HepG2 (cell line): ENCODE measurements around the gene PKLR. TPM values are rescaled to one million over a fixed set of nuclear protein-coding genes. Genes with fewer than 3 reads are reported as not detected.

Experiments used
- AGO2 ChIP-seq: fragments of 200-400 bp; formaldehyde crosslinking; optimal IDR thresholded peaks from 2 replicates; pipeline ENCODE3; 2017; ENCODE audit warnings: mild to moderate bottlenecking, low read depth, low read length, moderate library complexity
- CBX1 ChIP-seq: IDR thresholded peaks from one replicate; pipeline ENCODE4 v1.6.1; 2016; ENCODE audit warnings: antibody characterized with exemption, low read depth
- CCDC6 ChIP-seq: sonication (generic); formaldehyde crosslinking; IDR thresholded peaks from 2 replicates; pipeline ENCODE4 v1.8.1; 2022; ENCODE audit warnings: mild to moderate bottlenecking, missing genetic modification reagents, moderate library complexity
- CENPX ChIP-seq: sonication (generic); formaldehyde crosslinking; IDR thresholded peaks from 2 replicates; pipeline ENCODE4 v1.9.0; 2021; ENCODE audit warnings: mild to moderate bottlenecking, missing genetic modification reagents, moderate library complexity
- JUND ChIP-seq: sonication (generic); formaldehyde crosslinking; IDR thresholded peaks from 2 replicates; pipeline ENCODE4 v1.8.0; 2022; ENCODE audit warnings: mild to moderate bottlenecking, missing genetic modification reagents
- KMT2A ChIP-seq: sonication (generic); formaldehyde crosslinking; IDR thresholded peaks from 2 replicates; pipeline ENCODE4 v1.4.0; 2020; ENCODE audit warnings: missing genetic modification reagents
- MBD4 ChIP-seq: IDR thresholded peaks from 2 replicates; pipeline ENCODE4 v1.6.1; 2012; ENCODE audit warnings: low read length, inconsistent platforms, borderline replicate concordance
- MXI1 ChIP-seq: IDR thresholded peaks from 3 replicates; pipeline ENCODE4 v1.6.1; 2012; ENCODE audit warnings: low read depth, low read length, inconsistent platforms, borderline replicate concordance
- PITX1 ChIP-seq: sonication (generic); formaldehyde crosslinking; IDR thresholded peaks from 2 replicates; pipeline ENCODE4 v1.5.1; 2020; ENCODE audit warnings: mild to moderate bottlenecking, missing genetic modification reagents
- PLRG1 ChIP-seq: fragments of 450-650 bp; conservative IDR thresholded peaks from 2 replicates; pipeline ENCODE4 v1.6.1; 2016
- RELA ChIP-seq: sonication (generic); formaldehyde crosslinking; IDR thresholded peaks from 2 replicates; pipeline ENCODE4 v1.4.0; 2020; ENCODE audit warnings: missing genetic modification reagents
- SRY ChIP-seq: sonication (generic); formaldehyde crosslinking; IDR thresholded peaks from 2 replicates; pipeline ENCODE4 v1.8.0; 2022; ENCODE audit warnings: mild to moderate bottlenecking, missing genetic modification reagents
- SSRP1 ChIP-seq: IDR thresholded peaks from 2 replicates; pipeline ENCODE4 v1.6.1; 2016; ENCODE audit warnings: control low read depth
- TBP ChIP-seq: sonication (generic); formaldehyde crosslinking; IDR thresholded peaks from 2 replicates; pipeline ENCODE4 v1.5.0; 2020; ENCODE audit warnings: missing genetic modification reagents
- TFE3 ChIP-seq: IDR thresholded peaks from 2 replicates; pipeline ENCODE4 v1.6.1; 2016
- ZC3H13 ChIP-seq: sonication (generic); formaldehyde crosslinking; IDR thresholded peaks from 2 replicates; pipeline ENCODE4 v1.8.1; 2023; ENCODE audit warnings: mild to moderate bottlenecking, missing genetic modification reagents, moderate library complexity
- ZNF251 ChIP-seq: sonication (generic); formaldehyde crosslinking; IDR thresholded peaks from 2 replicates; pipeline ENCODE4 v1.9.0; 2021; ENCODE audit warnings: mild to moderate bottlenecking, missing genetic modification reagents
- ZNF543 ChIP-seq: sonication (generic); formaldehyde crosslinking; IDR thresholded peaks from 2 replicates; pipeline ENCODE4 v1.4.0; 2020; ENCODE audit warnings: mild to moderate bottlenecking, missing genetic modification reagents
- ZNF780A ChIP-seq: sonication (generic); formaldehyde crosslinking; IDR thresholded peaks from 2 replicates; pipeline ENCODE4 v1.8.0; 2022; ENCODE audit warnings: mild to moderate bottlenecking, missing genetic modification reagents, moderate library complexity
- polyA plus RNA-seq, 8 experiments: library from polyadenylated mRNA; depleted of rRNA in 3 of 8; stranded (reverse) in 7 of 8; unstranded in 1 of 8; fragments of >200 nt; fragmentation: Illumina TruSeq in 4 of 8; extraction: Trizol in 4 of 8; gene quantifications; 2 replicates each; pipeline versions ENCODE4 v1.2.1 to v1.2.3, GENCODE V29; 2011 to 2016; ENCODE audit warnings: low read depth in 4 of 8, missing spikeins in 1 of 8, mixed read lengths in 1 of 8; ENCODE audit not compliant: insufficient read depth in 1 of 8
- total RNA-seq, 5 experiments: library from RNA; depleted of rRNA; stranded (reverse); fragments of >200 nt; fragmentation: Illumina TruSeq; extraction: Trizol; gene quantifications; 2 replicates each; pipeline ENCODE4 v1.2.3, GENCODE V29; 2016; ENCODE audit warnings: low read depth in 1 of 5
- TF ChIP-seq, protein P1 (sequence below): sonication (generic); formaldehyde crosslinking; IDR thresholded peaks from 2 replicates; pipeline ENCODE4 v1.4.0; 2020; ENCODE audit warnings: mild to moderate bottlenecking, missing genetic modification reagents
- TF ChIP-seq, protein P2 (sequence below): sonication (generic); formaldehyde crosslinking; IDR thresholded peaks from 2 replicates; pipeline ENCODE4 v1.5.1; 2020; ENCODE audit warnings: missing genetic modification reagents, mild to moderate bottlenecking, borderline replicate concordance
- TF ChIP-seq, protein P3 (sequence below): IDR thresholded peaks from 2 replicates; pipeline ENCODE4 v1.6.1; 2016; ENCODE audit warnings: low read depth, control low read depth

PKLR gene
- total and polyA plus RNA-seq, 2 of the 13 experiments (the other 11 are each of a cell fraction or from before 2014, with no cell fraction given) = 10.3 to 29.3 TPM

GRCh38 chr1:155322953-155323728, 21.9 kb upstream of the PKLR start (continued):
- TF ChIP-seq, protein P1, sequence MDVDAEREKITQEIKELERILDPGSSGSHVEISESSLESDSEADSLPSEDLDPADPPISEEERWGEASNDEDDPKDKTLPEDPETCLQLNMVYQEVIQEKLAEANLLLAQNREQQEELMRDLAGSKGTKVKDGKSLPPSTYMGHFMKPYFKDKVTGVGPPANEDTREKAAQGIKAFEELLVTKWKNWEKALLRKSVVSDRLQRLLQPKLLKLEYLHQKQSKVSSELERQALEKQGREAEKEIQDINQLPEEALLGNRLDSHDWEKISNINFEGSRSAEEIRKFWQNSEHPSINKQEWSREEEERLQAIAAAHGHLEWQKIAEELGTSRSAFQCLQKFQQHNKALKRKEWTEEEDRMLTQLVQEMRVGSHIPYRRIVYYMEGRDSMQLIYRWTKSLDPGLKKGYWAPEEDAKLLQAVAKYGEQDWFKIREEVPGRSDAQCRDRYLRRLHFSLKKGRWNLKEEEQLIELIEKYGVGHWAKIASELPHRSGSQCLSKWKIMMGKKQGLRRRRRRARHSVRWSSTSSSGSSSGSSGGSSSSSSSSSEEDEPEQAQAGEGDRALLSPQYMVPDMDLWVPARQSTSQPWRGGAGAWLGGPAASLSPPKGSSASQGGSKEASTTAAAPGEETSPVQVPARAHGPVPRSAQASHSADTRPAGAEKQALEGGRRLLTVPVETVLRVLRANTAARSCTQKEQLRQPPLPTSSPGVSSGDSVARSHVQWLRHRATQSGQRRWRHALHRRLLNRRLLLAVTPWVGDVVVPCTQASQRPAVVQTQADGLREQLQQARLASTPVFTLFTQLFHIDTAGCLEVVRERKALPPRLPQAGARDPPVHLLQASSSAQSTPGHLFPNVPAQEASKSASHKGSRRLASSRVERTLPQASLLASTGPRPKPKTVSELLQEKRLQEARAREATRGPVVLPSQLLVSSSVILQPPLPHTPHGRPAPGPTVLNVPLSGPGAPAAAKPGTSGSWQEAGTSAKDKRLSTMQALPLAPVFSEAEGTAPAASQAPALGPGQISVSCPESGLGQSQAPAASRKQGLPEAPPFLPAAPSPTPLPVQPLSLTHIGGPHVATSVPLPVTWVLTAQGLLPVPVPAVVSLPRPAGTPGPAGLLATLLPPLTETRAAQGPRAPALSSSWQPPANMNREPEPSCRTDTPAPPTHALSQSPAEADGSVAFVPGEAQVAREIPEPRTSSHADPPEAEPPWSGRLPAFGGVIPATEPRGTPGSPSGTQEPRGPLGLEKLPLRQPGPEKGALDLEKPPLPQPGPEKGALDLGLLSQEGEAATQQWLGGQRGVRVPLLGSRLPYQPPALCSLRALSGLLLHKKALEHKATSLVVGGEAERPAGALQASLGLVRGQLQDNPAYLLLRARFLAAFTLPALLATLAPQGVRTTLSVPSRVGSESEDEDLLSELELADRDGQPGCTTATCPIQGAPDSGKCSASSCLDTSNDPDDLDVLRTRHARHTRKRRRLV (CRISPR knock-in tag) = no peak
- TF ChIP-seq PITX1 (CRISPR knock-in tag) (no peak), RELA (CRISPR knock-in tag) (no peak), KMT2A (CRISPR knock-in tag) (no peak), MXI1 (peak; percentile 61; the same call in 1 of the 3 replicates), CBX1 (peak; percentile 67), MBD4 (no peak), SRY (CRISPR knock-in tag) (no peak), ZNF543 (CRISPR knock-in tag) (no peak), CCDC6 (peak; percentile 26; the same call in 1 of the 2 replicates), TBP (no peak), CENPX (CRISPR knock-in tag) (no peak), ZNF251 (CRISPR knock-in tag) (no peak), SSRP1 (CRISPR knock-in tag) (no peak), TFE3 (CRISPR knock-in tag) (no peak), JUND (CRISPR knock-in tag) (no peak), ZC3H13 (peak; percentile 80), PLRG1 (no peak), AGO2 (peak; percentile 21), ZNF780A (no peak)
- TF ChIP-seq, protein P2, sequence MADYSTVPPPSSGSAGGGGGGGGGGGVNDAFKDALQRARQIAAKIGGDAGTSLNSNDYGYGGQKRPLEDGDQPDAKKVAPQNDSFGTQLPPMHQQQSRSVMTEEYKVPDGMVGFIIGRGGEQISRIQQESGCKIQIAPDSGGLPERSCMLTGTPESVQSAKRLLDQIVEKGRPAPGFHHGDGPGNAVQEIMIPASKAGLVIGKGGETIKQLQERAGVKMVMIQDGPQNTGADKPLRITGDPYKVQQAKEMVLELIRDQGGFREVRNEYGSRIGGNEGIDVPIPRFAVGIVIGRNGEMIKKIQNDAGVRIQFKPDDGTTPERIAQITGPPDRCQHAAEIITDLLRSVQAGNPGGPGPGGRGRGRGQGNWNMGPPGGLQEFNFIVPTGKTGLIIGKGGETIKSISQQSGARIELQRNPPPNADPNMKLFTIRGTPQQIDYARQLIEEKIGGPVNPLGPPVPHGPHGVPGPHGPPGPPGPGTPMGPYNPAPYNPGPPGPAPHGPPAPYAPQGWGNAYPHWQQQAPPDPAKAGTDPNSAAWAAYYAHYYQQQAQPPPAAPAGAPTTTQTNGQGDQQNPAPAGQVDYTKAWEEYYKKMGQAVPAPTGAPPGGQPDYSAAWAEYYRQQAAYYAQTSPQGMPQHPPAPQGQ (CRISPR knock-in tag) = no peak
- TF ChIP-seq, protein P3, sequence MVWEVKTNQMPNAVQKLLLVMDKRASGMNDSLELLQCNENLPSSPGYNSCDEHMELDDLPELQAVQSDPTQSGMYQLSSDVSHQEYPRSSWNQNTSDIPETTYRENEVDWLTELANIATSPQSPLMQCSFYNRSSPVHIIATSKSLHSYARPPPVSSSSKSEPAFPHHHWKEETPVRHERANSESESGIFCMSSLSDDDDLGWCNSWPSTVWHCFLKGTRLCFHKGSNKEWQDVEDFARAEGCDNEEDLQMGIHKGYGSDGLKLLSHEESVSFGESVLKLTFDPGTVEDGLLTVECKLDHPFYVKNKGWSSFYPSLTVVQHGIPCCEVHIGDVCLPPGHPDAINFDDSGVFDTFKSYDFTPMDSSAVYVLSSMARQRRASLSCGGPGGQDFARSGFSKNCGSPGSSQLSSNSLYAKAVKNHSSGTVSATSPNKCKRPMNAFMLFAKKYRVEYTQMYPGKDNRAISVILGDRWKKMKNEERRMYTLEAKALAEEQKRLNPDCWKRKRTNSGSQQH (CRISPR knock-in tag) = no peak
